ENCODE data around the gene SCGB1C1.
"Not testable (repeated sequence)": the region's sequence is repeated elsewhere in the genome, so short reads cannot be mapped to it uniquely, and the experiment has no call there.

The SCGB1C1 gene

GRCh38 chr11:192674-193128 lies at the start of gene SCGB1C1:
Gene SCGB1C1 (plus strand): TSS chr11:193078. CDS start chr11:193100, 22 bp downstream.
- not testable (repeated sequence) for DNase-seq (ENCODE audit: low read depth)

DNA sequence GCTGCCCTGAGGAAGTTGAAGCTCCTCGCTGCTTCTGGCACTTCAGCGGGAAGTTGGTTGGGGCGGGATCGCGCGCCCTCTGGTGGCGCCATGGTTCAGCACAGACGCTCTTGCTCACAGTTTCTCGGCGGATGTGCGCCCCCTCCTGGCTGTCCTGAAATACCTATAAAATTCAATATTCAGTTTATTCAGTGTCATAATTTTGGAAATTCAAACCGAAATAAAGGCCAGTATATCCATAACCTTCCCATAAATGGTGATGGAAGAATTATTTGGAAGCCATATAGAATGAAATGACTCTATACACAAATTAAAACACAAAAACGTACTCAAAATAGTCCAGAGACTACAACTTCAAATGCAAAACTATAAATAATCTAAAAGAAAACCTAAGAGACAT lies 12.6 kb upstream of the SCGB1C1 start:
- DNase-seq (ENCODE audit: low read depth), result not testable (repeated sequence)

- DNase-seq (ENCODE audit: low read depth), result not testable (repeated sequence)
These were observed 3.6 kb upstream of the SCGB1C1 start for GRCh38 chr11:189200-189783.

DNA sequence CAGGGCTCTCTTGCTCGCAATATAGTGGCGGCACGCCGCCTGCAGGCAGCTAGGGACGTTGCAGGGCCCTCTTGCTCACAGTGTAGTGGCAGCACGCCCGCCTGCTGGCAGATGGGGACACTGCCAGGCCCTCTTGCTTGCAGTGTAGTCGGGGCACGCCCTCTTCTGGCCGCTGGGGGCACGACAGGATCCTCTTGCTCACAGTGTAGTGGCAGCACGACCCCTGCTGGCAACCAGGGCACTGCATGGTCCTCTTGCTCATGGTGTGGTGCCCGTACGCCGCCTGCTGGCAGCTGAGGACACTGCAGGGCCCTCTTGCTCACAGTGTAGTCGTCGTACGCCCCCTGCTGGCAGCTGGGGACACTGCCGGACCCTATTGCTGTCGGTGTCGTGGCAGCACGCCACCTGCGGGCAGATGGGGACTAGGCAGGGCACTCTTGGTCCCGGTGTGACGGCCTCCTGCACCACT lies 3.0 kb upstream of the SCGB1C1 start:
- DNase-seq (ENCODE audit: low read depth), result not testable (repeated sequence)

- not testable (repeated sequence) for DNase-seq (ENCODE audit: low read depth)
These were observed 2.3 kb upstream of the SCGB1C1 start for GRCh38 chr11:190546-190945.

DNA sequence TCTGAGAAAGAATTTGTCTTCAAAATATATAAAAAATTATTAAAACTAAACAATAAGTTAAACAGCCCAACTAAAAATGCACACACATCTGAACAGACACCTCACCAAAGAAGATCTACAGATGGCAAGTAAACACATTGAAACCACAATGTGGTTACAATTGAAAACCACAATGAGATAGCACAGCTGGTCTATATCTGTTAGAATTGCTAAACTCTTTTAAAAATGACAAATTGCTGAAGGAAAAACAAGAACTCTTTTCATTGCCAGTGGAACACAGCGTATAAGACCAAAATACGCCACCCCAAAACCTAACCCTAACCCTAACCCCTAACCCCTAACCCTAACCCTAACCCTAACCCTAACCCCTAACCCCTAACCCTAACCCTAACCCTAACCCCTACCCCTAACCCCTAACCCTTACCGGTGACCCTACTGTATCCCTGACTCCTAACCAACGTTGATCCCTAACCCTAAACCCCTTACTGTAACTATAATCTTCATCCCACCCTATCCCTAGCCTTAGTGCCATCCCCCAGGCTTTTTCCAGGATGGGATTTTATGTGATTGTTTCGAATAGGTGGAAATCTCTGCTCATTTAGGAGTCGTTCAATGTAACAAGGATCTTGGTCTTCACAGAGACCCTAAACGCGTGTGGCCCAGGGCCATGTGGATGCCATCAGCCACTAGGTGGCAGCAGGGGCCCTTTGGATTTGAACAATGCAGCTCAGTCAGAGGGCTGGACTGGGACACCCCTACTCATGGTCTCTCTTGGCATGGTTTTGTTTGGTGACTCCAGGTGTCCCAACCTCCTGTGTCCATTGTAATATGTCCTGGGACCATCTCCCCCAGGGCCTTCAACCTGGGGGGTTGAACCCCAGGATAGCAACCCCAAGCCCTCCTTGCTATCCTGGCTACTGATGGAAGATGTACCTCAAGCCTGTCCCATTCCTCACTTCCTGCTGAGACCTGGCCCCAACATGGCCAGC lies 1.1 kb upstream of the SCGB1C1 start:
- not testable (repeated sequence) for DNase-seq (ENCODE audit: low read depth)

GRCh38 chr11:193481-193880 lies 603 bp downstream of the SCGB1C1 start:
- DNase-seq (ENCODE audit: low read depth), result not testable (repeated sequence)

DNA sequence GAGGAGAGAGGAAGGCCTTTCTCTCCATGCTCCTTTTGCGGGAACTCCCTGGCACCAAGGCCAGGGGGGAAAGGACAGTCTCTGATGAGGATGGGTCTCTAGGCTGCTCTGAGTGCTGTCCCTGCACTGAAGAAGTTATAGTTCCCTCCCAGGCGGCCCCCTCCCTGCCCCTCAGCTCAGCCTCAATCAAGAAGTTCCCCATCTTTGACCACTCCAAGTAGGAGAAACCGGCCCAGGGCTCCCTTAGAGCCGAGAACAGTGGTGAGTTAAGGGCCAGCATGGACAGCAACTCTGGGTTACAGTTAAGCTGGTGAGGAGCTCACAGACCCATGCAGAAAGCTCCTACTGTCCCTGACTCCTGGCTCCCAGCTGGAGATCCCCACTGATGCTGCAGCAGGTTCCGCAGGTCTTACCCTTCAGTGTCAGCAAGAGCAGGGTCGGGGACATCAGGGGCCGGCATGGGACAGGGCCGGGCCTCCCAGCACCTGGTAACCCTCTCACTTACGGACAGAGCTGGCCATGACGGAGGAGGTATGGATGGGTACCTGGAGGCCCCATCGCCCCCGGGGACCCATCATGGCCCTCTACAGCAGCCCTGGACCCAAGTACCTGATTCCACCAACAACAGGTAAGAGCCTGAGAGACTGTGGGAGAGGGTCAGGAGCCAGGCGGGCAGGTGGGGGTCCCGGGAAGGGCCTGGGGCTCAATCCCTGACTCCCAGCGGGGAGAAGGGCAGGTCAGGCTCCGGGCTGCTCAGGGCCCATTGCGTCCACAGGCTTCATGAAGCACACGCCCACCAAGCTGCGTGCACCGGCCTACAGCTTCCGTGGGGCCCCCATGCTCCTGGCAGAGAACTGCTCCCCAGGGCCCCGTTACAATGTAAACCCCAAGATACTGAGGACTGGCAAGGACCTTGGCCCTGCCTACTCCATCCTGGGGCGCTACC lies 4.2 kb downstream of the SCGB1C1 start:
- no peak for DNase-seq (ENCODE audit: low read depth)

DNA sequence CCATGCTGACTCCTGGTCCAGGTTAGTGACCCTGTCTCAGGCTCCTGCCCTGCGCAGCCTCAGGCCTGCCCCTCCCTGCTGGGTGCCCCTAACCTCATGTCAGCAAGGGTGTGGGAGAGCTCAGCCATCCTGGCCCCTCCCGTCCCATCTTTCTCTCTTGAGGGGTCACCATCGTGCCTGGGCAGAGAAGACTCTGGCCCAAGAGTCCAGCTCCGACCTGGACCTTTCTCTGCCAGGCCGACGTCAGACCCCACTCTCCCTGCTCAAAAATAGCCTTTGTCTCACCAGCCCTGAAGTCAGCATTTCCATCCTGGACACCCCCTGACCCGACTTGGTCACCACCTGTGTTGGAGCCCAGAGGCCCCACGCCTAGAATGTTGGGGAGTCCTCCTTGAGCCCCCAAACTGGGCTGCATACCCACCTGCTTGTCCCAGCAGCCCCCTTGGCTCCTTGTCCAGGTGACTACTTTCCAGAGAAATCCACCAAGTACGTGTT lies 4.9 kb downstream of the SCGB1C1 start:
- DNase-seq (ENCODE audit: low read depth), result no peak

DNA sequence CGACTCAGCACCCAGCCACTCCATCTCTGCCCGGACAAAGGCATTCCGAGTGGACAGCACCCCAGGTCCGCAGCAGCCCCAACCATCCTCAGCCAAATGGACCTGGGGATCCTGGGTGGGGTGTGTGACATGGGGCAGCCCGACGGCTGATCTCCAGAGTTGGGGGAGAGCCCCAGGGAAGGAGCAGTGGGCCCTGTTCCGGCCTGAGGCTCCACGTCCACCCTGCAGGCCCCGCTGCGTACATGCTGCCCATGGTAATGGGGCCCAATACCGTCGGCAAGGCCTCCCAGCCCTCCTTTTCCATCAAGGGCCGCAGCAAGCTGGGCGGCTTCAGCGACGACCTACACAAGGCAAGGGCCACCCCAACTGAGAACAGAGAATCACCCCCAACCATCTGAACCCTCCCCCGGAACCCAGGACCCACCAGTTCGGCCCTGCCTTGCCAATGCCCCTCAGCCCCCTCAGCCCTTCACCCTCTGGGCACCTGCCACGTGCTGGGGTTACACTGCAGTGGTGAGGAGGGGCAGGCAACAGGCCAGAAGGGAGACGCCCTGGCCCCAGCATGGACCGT lies 5.4 kb downstream of the SCGB1C1 start:
- no peak for DNase-seq (ENCODE audit: low read depth)

GRCh38 chr11:199004-199581 lies 6.2 kb downstream of the SCGB1C1 start:
- DNase-seq (ENCODE audit: low read depth), result no peak

GRCh38 chr11:199782-200181 lies 6.9 kb downstream of the SCGB1C1 start:
- no peak for DNase-seq (ENCODE audit: low read depth)

DNA sequence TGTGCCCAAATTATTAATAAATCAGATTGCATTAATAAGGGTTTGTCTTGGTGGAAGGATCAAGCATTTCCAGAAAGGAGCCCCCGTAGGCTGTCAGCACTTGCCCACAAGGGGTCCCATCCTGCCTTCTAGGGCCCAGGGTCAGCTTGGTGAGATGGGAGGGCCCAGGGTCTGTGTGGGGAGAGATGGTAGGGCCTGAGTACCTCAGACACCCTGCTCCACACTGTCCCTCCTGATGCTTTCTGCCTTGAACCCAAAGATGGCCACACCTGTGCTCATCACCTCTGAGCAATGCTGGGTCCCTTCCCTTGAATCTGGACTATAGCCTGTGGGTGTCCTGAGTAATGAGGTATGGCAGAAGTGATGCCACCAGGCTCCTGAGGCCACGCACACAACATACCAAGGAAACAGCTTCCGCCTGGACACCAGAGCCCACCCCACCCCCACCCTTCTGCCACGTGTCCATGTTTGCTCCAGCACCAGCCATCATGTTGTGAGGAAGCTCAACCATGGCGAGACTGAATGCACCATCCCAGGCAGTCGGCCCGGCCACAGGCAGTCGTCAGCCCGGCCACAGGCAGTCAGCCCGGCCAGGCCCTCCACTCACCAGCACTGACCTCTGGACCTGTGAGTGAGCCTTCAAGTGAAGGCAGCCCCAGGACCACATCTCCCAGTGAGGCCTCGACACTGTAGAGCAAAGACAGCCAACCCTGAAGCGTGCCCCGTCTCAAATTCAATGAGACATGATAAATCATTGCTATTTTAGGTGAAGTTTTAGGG lies 7.5 kb downstream of the SCGB1C1 start:
- no peak for DNase-seq (ENCODE audit: low read depth)

DNA sequence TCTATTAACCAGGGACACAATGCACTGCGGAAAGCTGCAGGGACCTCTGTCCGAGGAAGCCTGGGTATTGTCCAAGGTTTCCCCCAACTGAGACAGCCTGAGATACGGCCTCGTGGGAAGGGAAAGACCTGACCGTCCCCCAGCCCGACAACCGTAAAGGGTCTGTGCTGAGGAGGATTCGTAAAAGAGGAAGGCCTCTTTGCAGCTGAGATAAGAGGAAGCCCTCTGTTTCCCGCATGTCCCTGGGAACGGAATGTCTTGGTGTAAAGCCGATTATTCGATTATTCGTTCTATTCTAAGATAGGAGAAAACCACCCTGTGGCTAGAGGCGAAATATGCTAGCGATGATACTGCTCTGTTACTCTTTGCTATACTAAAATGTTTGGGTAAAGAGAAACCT lies 9.1 kb downstream of the SCGB1C1 start:
- no peak for DNase-seq (ENCODE audit: low read depth)

GRCh38 chr11:202490-202889 lies 9.6 kb downstream of the SCGB1C1 start:
- DNase-seq (ENCODE audit: low read depth), result no peak

DNA sequence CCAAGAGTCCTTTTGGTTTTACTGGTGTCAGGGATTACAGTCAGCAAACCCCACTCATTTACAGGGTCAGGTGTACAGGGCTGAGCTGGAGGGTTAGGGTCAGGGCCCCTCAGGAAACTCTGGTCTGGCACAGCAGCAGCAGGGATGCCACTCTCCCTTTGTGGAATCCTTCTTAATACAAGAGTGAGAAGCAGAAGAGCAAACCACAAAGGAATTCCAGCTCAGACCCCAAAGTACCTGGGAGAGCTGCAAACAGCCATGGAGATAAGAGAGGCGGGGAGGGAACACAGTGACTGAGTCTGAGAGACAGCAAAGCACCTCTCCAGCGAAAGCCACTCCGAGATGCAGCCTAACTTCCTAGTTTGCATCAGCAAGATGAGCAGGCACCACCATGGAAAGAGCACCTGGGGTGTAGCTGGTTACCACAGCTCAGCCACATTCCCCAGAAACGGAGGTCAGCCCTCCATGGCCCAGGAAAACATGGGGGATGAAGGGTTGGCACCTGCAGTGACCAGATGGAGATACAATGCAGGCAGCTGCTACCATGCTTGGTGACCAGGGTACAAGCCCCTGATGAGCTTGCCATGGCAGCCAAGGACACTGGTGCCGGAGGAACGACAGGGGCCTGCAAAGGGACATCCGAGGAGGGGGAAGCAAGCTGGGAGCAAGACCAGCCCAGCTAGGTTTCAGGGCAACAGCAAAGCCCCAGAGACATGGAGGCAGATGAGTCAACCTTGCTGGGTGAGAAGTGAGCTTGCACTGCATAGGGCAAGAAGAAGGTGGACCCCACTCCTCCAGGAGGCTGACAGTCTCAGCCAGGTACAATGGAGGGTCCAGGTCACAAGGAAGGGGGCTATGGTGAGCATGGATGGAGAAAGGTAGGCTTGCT lies 10.4 kb downstream of the SCGB1C1 start:
- no peak for DNase-seq (ENCODE audit: low read depth)

DNA sequence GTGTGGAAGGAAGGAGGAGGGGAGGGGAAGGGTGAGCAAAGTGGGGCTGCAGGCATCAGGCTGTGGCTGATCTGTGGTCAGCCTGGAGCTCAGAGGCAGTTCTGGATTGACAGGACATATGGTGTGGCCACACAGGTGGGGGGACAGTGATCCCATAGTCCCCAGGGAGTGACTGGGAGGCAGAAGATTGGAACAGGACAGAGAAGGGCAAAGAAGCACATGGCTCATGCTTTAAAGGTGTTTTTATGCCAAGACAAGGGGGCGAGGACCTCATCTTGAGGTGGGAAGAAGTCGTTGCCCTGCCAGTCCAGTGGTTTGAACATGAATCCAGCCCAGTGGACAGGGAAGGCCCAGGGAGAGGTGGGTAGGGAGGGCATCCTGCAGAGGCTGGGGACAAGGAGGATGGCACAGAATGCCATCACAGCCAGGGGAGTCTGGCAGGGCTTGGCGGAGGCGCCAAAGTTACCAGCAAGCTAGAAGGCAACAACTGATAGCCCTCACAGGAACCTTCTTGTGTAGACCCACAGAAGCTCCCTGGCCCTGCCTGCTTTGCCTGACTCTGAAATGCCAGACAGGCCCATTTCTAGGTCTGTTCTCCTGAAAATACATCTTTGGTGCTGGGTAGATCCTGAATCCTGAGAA lies 11.2 kb downstream of the SCGB1C1 start:
- no peak for DNase-seq (ENCODE audit: low read depth)

- DNase-seq (ENCODE audit: low read depth), result no peak
These were observed 11.8 kb downstream of the SCGB1C1 start for GRCh38 chr11:204587-205109.

Data from amniotic epithelial cell (primary cell).